HG03103 (cell line): ENCODE results near the gene CSK.

ENCODE experiments used
- ATAC-seq: cut with Tn5 transposase; IDR thresholded peaks from one replicate; pipeline ENCODE4 v1.9.1; 2021; ENCODE audit warnings: low read depth; ENCODE audit not compliant: unreplicated experiment

CSK gene

DNA sequence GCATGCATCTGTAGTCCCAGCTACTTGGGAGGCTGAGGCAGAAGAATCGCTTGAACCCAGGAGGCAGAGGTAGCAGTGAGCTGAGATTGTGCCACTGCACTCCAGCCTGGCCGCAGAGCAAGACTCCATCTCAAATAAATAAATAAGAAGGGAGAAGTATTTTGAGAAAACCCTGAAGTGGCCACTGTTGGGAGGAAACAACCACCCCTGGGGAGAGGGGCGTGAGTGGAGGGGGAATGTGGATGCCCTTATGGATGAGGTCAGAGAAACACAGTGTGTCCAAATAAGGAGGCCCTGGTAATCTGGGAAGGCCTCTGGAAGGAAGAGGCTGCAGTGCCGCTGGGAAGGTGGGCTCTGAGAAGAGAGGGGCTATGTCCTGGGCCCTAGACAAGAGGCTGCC is 40.4 kb downstream of the CSK start:
- no peak for ATAC-seq

GRCh38 chr15:74823324-74823723 is 41.4 kb downstream of the CSK start:
- no peak for ATAC-seq

DNA sequence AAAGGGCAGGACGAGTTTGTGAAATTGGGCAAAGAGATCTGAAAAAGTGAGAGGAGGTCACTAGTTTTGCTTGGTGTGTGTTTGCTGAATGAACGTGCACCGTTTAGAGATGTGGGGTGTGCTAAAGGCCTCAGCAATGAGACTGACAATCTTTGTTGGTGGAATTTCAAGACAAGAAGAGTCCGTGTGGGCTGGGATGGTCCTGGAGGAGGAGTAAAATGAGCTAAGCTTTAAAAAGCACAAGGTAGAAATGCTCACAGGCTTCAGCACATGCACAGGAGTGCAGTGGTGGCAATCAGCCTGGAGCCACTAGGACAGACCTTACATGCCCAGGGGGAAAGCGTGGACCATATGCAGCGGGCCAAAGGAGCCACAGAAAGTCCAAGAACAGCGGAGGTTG is 43.1 kb downstream of the CSK start:
- no peak for ATAC-seq

GRCh38 chr15:74825866-74826265 is 44.0 kb downstream of the CSK start:
- ATAC-seq = no peak

DNA sequence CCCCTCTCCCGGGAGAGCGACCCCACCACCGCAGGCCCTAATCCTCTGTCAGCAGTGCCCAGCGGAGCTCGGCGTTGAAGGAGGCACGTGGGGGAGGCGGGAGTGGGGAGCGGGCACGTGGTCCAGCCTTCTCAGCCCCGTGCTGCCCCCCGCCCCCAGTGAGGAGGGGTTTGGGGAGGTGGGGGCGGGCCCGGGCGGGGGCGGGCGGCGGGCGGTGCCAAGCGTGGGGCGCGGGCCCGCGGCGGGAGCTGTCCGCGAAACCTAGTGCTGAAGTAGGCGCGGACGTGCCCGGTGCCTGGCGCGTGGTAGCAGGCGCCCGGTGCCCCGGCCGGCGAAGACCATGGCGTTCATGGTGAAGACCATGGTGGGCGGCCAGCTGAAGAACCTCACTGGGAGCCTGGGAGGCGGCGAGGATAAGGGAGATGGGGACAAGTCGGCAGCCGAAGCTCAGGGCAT is 44.5 kb downstream of the CSK start, which contains the start of gene CPLX3:
TSS of gene CPLX3 (plus strand) at position 264 of the 456 bp plus-strand sequence. CDS start at position 341, 77 bp downstream.
- ATAC-seq = no peak

DNA sequence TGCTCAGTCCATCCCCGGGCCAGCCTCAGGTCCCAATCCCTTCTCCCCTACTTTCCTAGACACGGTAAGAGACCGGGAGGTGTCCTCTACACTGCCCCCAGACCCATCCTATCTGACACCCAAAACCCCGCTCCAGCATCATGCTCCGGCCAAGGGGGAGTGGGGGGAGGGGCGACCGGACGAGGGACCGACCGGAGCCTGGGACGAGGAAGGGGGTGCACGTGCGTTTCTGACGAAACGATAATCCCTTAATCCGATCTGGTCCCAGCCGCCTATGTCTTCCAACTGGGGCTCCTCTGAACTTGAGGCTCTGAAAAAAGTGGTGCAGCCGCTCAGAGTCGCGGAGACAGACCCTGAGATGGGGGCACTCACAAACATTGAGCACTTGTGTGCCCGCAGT is 45.0 kb downstream of the CSK start:
- ATAC-seq = no peak

DNA sequence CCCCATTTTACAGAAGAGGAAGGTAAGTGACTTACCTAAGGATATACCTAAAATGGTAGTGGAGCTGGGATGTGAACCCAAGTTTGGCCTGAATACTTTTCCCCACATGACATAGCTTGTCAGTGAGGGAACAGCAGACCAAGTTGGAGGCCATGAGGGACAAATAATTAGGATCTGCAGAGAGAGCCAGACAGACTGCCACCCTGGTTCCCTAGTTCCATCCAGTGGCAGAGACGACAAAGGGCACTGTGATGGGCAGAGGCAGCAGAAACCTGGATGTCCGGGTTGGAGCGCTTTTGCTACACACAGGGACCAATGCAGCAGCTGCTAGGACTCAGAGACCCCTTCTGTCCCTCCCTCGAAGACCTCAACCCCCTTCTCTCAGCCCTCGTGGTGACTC is 45.7 kb downstream of the CSK start:
- no peak for ATAC-seq

- ATAC-seq = no peak
Observed at GRCh38 chr15:74828835-74829234, 47.0 kb downstream of the CSK start.

- ATAC-seq = no peak
Observed at GRCh38 chr15:74829486-74829885, 47.6 kb downstream of the CSK start.

- no peak for ATAC-seq
Observed at GRCh38 chr15:74829991-74830390, 48.1 kb downstream of the CSK start.

- ATAC-seq = no peak
Observed at GRCh38 chr15:74830868-74831267, 49.0 kb downstream of the CSK start.

DNA sequence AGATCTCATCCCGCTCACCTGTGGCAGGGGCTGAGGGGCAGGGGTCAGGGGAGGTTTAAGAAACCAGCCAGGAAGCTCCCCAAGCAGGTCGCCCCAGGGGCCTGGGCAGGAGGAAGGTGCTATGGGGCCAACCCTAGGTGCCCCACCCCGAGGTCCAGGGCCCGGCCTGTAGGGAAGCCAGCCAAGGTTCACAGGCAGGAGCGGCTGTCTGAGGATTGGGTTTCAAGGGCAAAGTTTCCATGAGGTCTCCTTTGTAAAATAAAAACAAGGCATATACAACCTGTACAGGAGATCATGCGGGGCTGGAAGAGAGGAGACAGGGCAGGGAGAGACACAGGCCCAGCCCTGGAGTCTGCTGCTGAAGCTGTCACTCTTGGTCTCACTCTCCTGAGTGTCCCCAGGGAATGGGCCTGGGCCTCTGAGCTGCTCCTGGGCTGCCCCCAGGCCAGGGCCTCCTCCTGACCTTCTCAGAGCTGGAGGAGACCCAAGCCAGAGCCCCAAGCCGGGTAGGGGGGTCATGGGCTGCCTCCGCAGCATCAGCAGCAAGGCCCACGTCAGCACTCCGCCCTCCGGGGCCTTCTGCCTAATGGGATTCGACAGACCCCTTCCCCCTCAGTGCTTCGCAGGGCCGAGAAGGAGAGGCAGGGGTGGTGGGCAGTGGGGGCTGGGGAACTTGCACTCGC is 50.1 kb downstream of the CSK start:
- ATAC-seq = no peak

GRCh38 chr15:74832826-74833225 is 50.9 kb downstream of the CSK start:
- ATAC-seq = no peak

- ATAC-seq = no peak
Observed at GRCh38 chr15:74833376-74834107, 51.7 kb downstream of the CSK start.

DNA sequence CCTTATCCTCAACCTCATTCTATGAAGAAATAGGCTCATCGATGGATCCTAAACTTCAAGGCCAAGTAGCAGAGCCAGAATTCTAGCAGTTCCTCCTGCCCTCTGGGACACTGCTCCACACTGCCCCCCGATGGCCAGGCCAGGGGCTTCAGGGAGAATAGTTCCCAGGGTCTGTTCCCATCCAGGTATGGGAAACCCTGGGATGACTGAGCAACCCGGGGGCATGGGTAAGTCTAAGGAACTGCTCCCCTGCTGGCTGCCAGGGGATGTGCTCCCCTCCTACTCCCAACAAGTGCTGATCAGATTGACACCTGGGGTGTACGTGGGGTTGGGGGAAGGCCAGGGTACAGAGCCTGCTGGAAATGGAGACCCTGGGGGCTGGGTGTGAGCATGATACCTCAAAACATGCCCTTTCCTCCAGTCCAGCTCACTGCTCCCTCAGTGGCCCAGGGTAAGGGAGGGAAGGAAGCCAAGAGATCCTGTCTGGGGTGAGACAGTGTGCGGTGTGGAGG is 53.5 kb downstream of the CSK start:
- ATAC-seq = no peak

GRCh38 chr15:74836846-74837245 is 55.0 kb downstream of the CSK start:
- no peak for ATAC-seq

DNA sequence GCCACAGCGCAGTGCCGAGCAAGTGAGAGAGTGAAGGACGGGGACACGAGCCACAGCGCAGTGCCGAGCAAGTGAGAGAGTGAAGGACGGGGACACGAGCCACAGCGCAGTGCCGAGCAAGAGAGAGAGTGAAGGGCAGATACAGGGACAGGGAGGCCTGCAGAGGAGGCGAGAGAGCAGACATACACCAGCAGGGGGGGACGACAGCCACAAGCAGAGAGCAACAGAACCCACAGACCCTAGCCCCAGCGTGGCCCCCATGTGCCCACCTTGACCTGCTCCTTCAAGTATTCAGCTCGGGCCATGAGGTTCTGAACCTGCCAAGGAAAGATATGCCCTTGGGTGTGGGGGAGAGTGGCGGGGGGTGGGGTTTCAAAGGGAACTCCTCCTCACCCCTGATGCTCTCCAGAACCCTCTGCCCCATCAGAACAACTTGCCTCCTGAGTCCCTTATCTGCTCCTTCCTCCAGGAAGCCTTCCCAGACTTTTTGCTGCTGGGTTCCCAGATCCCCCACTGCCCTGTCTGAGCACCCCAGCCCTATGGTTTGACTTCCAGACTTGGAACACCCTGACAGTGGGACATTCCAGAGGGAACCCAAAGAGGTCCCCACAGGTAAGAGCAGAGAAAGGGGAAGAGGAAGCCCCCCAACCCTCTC is 55.7 kb downstream of the CSK start:
- no peak for ATAC-seq

DNA sequence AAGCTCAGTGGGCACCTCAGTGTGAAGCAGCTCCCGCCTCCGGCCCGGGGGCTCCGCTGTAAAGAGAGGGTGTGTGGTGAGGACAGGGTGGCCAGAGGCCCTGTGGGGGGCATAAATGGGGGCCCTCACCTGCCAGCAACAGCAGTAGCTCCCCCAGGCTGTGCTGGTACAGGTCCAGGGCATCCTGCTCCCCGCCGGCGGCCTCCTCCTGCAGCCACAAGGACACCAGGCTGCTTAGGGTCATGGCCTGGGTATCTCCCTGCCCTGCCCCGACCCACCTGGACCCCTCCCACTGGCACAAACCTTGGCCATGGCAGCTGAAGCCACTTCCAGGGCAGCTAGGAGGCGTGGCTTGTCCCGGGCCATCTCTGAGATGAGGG is 56.2 kb downstream of the CSK start:
- no peak for ATAC-seq

- no peak for ATAC-seq
Observed at GRCh38 chr15:74838746-74839525, 57.1 kb downstream of the CSK start.

DNA sequence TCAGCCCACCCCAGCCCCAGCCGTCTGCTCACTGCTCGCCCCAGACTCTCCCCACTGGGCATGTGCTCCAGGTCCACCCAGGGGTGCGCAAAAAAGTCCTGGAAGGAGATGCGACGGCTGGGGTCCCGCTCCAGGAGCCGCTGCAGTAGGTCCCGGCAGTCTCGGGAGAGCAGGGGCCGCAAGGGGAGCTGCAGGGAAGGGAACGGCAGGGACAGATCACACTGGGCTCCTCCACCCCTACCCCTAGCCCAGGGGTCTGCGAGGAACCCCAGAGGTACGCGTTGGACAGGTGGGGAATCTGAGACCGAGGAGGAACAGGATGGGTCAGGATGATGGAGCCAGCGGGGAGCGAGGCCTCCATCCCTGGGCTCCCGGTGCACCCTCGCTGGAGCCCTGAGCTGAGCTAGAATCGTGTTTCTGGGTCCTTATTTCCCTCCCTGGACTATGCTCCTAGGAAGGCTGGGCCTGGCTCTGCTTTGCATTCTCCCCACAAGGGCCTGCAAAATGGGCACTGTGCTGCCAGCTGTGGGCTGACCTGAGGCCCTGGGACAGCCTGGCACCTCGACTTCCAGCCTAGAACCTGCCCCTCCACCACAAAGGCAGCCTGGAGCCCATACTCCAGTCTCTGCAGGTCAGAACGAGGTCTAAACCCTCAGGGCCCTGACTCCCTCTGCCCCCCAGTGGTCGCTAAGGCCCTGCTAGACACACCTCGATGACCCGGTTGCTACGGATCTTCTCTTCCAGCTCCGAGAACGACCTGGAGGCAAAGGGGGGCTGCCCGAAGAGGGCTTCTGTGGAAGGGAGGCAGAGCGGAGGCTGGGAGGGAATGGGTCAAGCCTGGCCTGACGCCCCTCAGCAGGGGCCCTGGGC is 57.9 kb downstream of the CSK start:
- no peak for ATAC-seq
